HepG2 (cell line): Measurements from ENCODE around the gene CLEC16A. TPM values are rescaled to one million over a fixed set of nuclear protein-coding genes. Genes with fewer than 3 reads are reported as not detected.

ENCODE experiments used
- AGO1 ChIP-seq: fragments of 200-400 bp; formaldehyde crosslinking; IDR thresholded peaks from 2 replicates; pipeline ENCODE4 v1.6.1; 2017; ENCODE audit warnings: mild to moderate bottlenecking, low read depth, low read length, moderate library complexity; ENCODE audit not compliant: poor library complexity, severe bottlenecking
- CENPT ChIP-seq: sonication (generic); formaldehyde crosslinking; IDR thresholded peaks from 2 replicates; pipeline ENCODE4 v1.8.0; 2022; ENCODE audit warnings: low read depth, mild to moderate bottlenecking, moderate library complexity, missing genetic modification reagents
- DNMT1 ChIP-seq: sonication (generic); formaldehyde crosslinking; IDR thresholded peaks from 2 replicates; pipeline ENCODE4 v1.5.1; 2020; ENCODE audit warnings: mild to moderate bottlenecking, missing genetic modification reagents
- FOXM1 ChIP-seq: sonication (generic); formaldehyde crosslinking; IDR thresholded peaks from 2 replicates; pipeline ENCODE4 v1.5.0; 2020; ENCODE audit warnings: missing genetic modification reagents
- FOXP1 ChIP-seq, 2 experiments: fragments of 450-650 bp in 1 of 2; IDR thresholded peaks; 2 replicates each; pipeline ENCODE4 v1.6.1; 2017 to 2018; ENCODE audit warnings: antibody characterized with exemption in 1 of 2
- HDAC2 ChIP-seq: sonication (generic); formaldehyde crosslinking; IDR thresholded peaks from 2 replicates; pipeline ENCODE4 v1.4.0; 2020; ENCODE audit warnings: missing genetic modification reagents
- HMG20A ChIP-seq: IDR thresholded peaks from 2 replicates; pipeline ENCODE4 v1.6.1; 2016; ENCODE audit warnings: borderline replicate concordance
- ISX ChIP-seq: sonication (generic); formaldehyde crosslinking; conservative IDR thresholded peaks from 2 replicates; pipeline ENCODE4 v1.5.0; 2020; ENCODE audit warnings: missing genetic modification reagents
- KDM5A ChIP-seq: fragments of 200-600 bp; sonication (generic); IDR thresholded peaks from 2 replicates; pipeline ENCODE4 v1.7.0; 2018; ENCODE audit warnings: antibody characterized with exemption, mild to moderate bottlenecking, low read length, borderline replicate concordance
- KMT2A ChIP-seq: sonication (generic); formaldehyde crosslinking; IDR thresholded peaks from 2 replicates; pipeline ENCODE4 v1.4.0; 2020; ENCODE audit warnings: missing genetic modification reagents
- POLR2AphosphoS2 ChIP-seq: IDR thresholded peaks from 2 replicates; pipeline ENCODE4 v1.6.1; 2011; ENCODE audit warnings: low read depth, low read length, improper control_type of control experiment
- RBM39 ChIP-seq: fragments of 200-400 bp; formaldehyde crosslinking; IDR thresholded peaks from one replicate; pipeline ENCODE4 v1.6.1; 2018; ENCODE audit warnings: antibody characterized with exemption, mild to moderate bottlenecking, low read depth, low read length; ENCODE audit not compliant: poor library complexity, severe bottlenecking
- TBL1XR1 ChIP-seq: fragments of 150-350 bp; IDR thresholded peaks from 2 replicates; pipeline ENCODE4 v1.6.1; 2014; ENCODE audit warnings: borderline replicate concordance, low read length; ENCODE audit not compliant: partially characterized antibody
- ZEB1 ChIP-seq: IDR thresholded peaks from 2 replicates; pipeline ENCODE4 v1.6.1; 2012; ENCODE audit warnings: mild to moderate bottlenecking, low read depth, inconsistent platforms; ENCODE audit not compliant: insufficient replicate concordance
- ZFP36L1 ChIP-seq: sonication (generic); formaldehyde crosslinking; IDR thresholded peaks from 2 replicates; pipeline ENCODE4 v1.8.0; 2022; ENCODE audit warnings: mild to moderate bottlenecking, missing genetic modification reagents, moderate library complexity
- ZFP62 ChIP-seq: sonication (generic); formaldehyde crosslinking; IDR thresholded peaks from 2 replicates; pipeline ENCODE4 v1.4.0; 2020; ENCODE audit warnings: missing genetic modification reagents
- ZMYM4 ChIP-seq: sonication (generic); formaldehyde crosslinking; IDR thresholded peaks from 2 replicates; pipeline ENCODE4 v1.8.1; 2023; ENCODE audit warnings: mild to moderate bottlenecking, missing genetic modification reagents
- ZNF143 ChIP-seq: sonication (generic); formaldehyde crosslinking; IDR thresholded peaks from 2 replicates; pipeline ENCODE4 v1.4.0; 2020; ENCODE audit warnings: missing genetic modification reagents
- ZNF281 ChIP-seq: sonication (generic); formaldehyde crosslinking; IDR thresholded peaks from 2 replicates; pipeline ENCODE4 v1.4.0; 2020; ENCODE audit warnings: missing genetic modification reagents, borderline replicate concordance
- ZNF737 ChIP-seq: sonication (generic); formaldehyde crosslinking; IDR thresholded peaks from 2 replicates; pipeline ENCODE4 v1.5.0; 2020; ENCODE audit warnings: missing genetic modification reagents, mild to moderate bottlenecking, borderline replicate concordance
- polyA plus RNA-seq, 8 experiments: library from polyadenylated mRNA; depleted of rRNA in 3 of 8; stranded (reverse) in 7 of 8; unstranded in 1 of 8; fragments of >200 nt; fragmentation: Illumina TruSeq in 4 of 8; extraction: Trizol in 4 of 8; gene quantifications; 2 replicates each; pipeline versions ENCODE4 v1.2.1 to v1.2.3, GENCODE V29; 2011 to 2016; ENCODE audit warnings: low read depth in 4 of 8, missing spikeins in 1 of 8, mixed read lengths in 1 of 8; ENCODE audit not compliant: insufficient read depth in 1 of 8
- total RNA-seq, 5 experiments: library from RNA; depleted of rRNA; stranded (reverse); fragments of >200 nt; fragmentation: Illumina TruSeq; extraction: Trizol; gene quantifications; 2 replicates each; pipeline ENCODE4 v1.2.3, GENCODE V29; 2016; ENCODE audit warnings: low read depth in 1 of 5
- TF ChIP-seq, protein P1 (sequence below): IDR thresholded peaks from 2 replicates; pipeline ENCODE4 v1.6.1; 2016; ENCODE audit warnings: low read depth, borderline replicate concordance
- TF ChIP-seq, protein P2 (sequence below): sonication (generic); formaldehyde crosslinking; IDR thresholded peaks from 2 replicates; pipeline ENCODE4 v1.8.0; 2022; ENCODE audit warnings: missing genetic modification reagents, mild to moderate bottlenecking, moderate library complexity, borderline replicate concordance
- TF ChIP-seq, protein P3 (sequence below): sonication (generic); formaldehyde crosslinking; IDR thresholded peaks from 2 replicates; pipeline ENCODE4 v1.8.0; 2022; ENCODE audit warnings: mild to moderate bottlenecking, missing genetic modification reagents, moderate library complexity
- TF ChIP-seq, protein P4 (sequence below): sonication (generic); formaldehyde crosslinking; IDR thresholded peaks from 2 replicates; pipeline ENCODE4 v1.8.1; 2023; ENCODE audit warnings: mild to moderate bottlenecking, moderate library complexity, missing genetic modification reagents

CLEC16A gene
- total and polyA plus RNA-seq, 2 of the 13 experiments (the other 11 are each of a cell fraction or from before 2014, with no cell fraction given) = 8.5 to 10.3 TPM

GRCh38 chr16:10923650-10924214, 20.6 kb upstream of the CLEC16A start (continued):
- peak; percentile 87 for TF ChIP-seq HDAC2 (CRISPR knock-in tag)
- TF ChIP-seq HMG20A = no peak; the same call in none of the 2 replicates
- TF ChIP-seq DNMT1 (CRISPR knock-in tag) = 0 out of 2 replicates have a peak, but pooled peaks have one; percentile 16
- TF ChIP-seq, protein P1, sequence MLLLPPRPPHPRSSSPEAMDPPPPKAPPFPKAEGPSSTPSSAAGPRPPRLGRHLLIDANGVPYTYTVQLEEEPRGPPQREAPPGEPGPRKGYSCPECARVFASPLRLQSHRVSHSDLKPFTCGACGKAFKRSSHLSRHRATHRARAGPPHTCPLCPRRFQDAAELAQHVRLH (CRISPR knock-in tag) = 0 out of 2 replicates have a peak, but pooled peaks have one; percentile 50
- no peak for TF ChIP-seq AGO1
- TF ChIP-seq ZMYM4 (CRISPR knock-in tag) = peak; percentile 70
- TF ChIP-seq ISX = no peak
- TF ChIP-seq, protein P2, sequence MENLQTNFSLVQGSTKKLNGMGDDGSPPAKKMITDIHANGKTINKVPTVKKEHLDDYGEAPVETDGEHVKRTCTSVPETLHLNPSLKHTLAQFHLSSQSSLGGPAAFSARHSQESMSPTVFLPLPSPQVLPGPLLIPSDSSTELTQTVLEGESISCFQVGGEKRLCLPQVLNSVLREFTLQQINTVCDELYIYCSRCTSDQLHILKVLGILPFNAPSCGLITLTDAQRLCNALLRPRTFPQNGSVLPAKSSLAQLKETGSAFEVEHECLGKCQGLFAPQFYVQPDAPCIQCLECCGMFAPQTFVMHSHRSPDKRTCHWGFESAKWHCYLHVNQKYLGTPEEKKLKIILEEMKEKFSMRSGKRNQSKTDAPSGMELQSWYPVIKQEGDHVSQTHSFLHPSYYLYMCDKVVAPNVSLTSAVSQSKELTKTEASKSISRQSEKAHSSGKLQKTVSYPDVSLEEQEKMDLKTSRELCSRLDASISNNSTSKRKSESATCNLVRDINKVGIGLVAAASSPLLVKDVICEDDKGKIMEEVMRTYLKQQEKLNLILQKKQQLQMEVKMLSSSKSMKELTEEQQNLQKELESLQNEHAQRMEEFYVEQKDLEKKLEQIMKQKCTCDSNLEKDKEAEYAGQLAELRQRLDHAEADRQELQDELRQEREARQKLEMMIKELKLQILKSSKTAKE = no peak
- no peak for TF ChIP-seq POLR2AphosphoS2
- TF ChIP-seq CENPT (CRISPR knock-in tag) = no peak
- TF ChIP-seq FOXM1 (CRISPR knock-in tag) = no peak
- TF ChIP-seq ZFP36L1 (CRISPR knock-in tag) = peak; percentile 36; the same call in 1 of the 2 replicates
- TF ChIP-seq ZNF143 (CRISPR knock-in tag) = peak; percentile 85
- no peak for TF ChIP-seq FOXP1 (IDR thresholded peaks at IDR 0.05)
- TF ChIP-seq FOXP1 (CRISPR knock-in tag; IDR thresholded peaks at IDR 0.05) = peak; percentile 58
- TF ChIP-seq KDM5A = no peak
- no peak for TF ChIP-seq ZEB1
- no peak for TF ChIP-seq KMT2A (CRISPR knock-in tag)
- no peak for TF ChIP-seq ZNF737 (CRISPR knock-in tag)
- TF ChIP-seq RBM39 = no peak
- no peak for TF ChIP-seq TBL1XR1
- TF ChIP-seq ZNF281 (CRISPR knock-in tag) = peak; percentile 82
- TF ChIP-seq ZFP62 (CRISPR knock-in tag) = no peak
- TF ChIP-seq, protein P3, sequence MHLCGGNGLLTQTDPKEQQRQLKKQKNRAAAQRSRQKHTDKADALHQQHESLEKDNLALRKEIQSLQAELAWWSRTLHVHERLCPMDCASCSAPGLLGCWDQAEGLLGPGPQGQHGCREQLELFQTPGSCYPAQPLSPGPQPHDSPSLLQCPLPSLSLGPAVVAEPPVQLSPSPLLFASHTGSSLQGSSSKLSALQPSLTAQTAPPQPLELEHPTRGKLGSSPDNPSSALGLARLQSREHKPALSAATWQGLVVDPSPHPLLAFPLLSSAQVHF (CRISPR knock-in tag) = no peak
- TF ChIP-seq, protein P4, sequence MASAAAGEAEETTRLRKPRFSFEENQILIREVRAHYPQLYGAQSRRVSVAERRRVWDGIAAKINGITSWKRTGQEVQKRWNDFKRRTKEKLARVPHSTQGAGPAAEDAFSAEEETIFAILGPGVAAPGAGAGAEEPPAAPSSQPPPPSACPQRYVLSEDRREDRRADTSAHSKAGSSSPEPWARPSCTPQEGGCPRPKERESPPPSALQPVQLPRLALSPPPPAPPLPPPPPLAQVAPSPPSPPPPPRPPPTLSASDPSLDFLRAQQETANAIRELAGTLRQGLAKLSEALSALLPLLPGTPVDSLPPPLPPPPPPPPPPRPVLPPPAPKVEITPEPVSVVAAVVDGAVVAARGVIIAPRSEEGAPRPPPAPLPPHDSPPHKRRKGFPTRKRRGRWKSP = peak; percentile 52; the same call in 1 of the 2 replicates
